Measurements from ENCODE around the gene CORO1C.

- TF ChIP-seq POLR2AphosphoS5 (IDR thresholded peaks at IDR 0.05; ENCODE audit: low read depth, low read length) = no peak
- no peak for TF ChIP-seq NRF1 (IDR thresholded peaks at IDR 0.05; ENCODE audit: low read depth, low read length)
- TF ChIP-seq CTCF (IDR thresholded peaks at IDR 0.05) = no peak
- no peak for TF ChIP-seq EZH2phosphoT487 (IDR thresholded peaks at IDR 0.05; ENCODE audit: borderline replicate concordance, low read depth)
Observed at GRCh38 chr12:108607981-108608600, 123.2 kb downstream of the CORO1C start.
